ENCODE data around the gene TYW1B. TPM values are rescaled to one million over a fixed set of nuclear protein-coding genes. Genes with fewer than 3 reads are reported as not detected.
"Not testable (repeated sequence)": the region's sequence is repeated elsewhere in the genome, so short reads cannot be mapped to it uniquely, and the experiment has no call there.

The TYW1B gene
- total RNA-seq, 1 experiment from 2014 or later, result 3.0 TPM

DNA sequence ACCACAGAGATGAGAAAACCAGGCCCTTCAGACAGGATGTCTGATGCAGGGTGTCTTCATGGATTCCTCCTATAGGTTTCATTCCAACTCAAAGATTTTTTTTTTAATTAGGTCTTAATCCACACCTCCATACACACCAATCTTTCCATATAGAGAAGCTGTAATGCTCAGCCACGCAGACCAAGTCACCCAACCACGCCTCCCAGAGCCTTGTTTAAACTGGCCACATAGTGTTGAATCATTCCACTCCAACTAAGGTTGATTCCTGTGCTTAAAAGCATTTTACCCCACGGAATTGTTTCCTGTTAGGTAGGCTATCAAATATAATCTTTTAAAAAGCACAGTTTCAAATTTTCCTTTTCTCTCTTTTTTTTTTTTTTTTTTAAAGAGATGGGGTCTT lies 153.6 kb downstream of the TYW1B start:
- intact Hi-C loops (cut with micrococcal nuclease; ENCODE audit: unreplicated experiment), result no loop called here
- H3F3A ChIP-seq (ENCODE audit: insufficient read depth, low read depth), result no peaks in the 10 kb centered on the region
- H3K27ac ChIP-seq, result no peak overlapping the region
- H3K4me3 ChIP-seq, result no peak overlapping the region
- no peak for DNase-seq
- H4K20me1 ChIP-seq (ENCODE audit: insufficient read depth), result no peaks in the 10 kb centered on the region
- no peak overlapping the region for H2AFZ ChIP-seq
- H3K36me3 ChIP-seq (ENCODE audit: low read depth), result no peaks in the 10 kb centered on the region
- BruUV-seq (replicated peaks), result no TSS peak
- ChIA-PET POLR2A (ENCODE audit: unreplicated experiment) (no interaction called here), CTCF (no interaction called here)
- H3K4me2 ChIP-seq, result no peak overlapping the region
- H3K27me3 ChIP-seq (ENCODE audit: insufficient read depth, low read depth), result no peaks in the 10 kb centered on the region
- no peaks in the 10 kb centered on the region for H3K9me3 ChIP-seq (ENCODE audit: insufficient read depth, low read depth)
- H3K79me2 ChIP-seq (ENCODE audit: low read depth), result no peaks in the 10 kb centered on the region
- TF ChIP-seq CTCF (conservative IDR thresholded peaks at IDR 0.05), result no peak
- no peaks in the 10 kb centered on the region for H3K9me2 ChIP-seq (ENCODE audit: insufficient read depth)
- no peaks in the 10 kb centered on the region for H3K4me1 ChIP-seq (replicated peaks; ENCODE audit: insufficient read depth)

- H3K9me3 ChIP-seq (ENCODE audit: insufficient read depth, low read depth); BruUV-seq (replicated peaks); H3K27ac ChIP-seq; H3K4me3 ChIP-seq; H3K36me3 ChIP-seq (ENCODE audit: low read depth); H3K4me2 ChIP-seq; H3K79me2 ChIP-seq (ENCODE audit: low read depth); H3K9me2 ChIP-seq (ENCODE audit: insufficient read depth); H3K27me3 ChIP-seq (ENCODE audit: insufficient read depth, low read depth); H3F3A ChIP-seq (ENCODE audit: insufficient read depth, low read depth); H2AFZ ChIP-seq; DNase-seq; H3K4me1 ChIP-seq (replicated peaks; ENCODE audit: insufficient read depth); H4K20me1 ChIP-seq (ENCODE audit: insufficient read depth); CTCF ChIA-PET; POLR2A ChIA-PET (ENCODE audit: unreplicated experiment); intact Hi-C loops (cut with micrococcal nuclease; ENCODE audit: unreplicated experiment): not testable (repeated sequence)
These were observed 157.2 kb downstream of the TYW1B start for GRCh38 chr7:72670850-72671249.

GRCh38 chr7:72668435-72668834 lies 159.6 kb downstream of the TYW1B start:
- H3K27ac ChIP-seq; H3K4me2 ChIP-seq; H3K4me3 ChIP-seq; H4K20me1 ChIP-seq (ENCODE audit: insufficient read depth); H3K27me3 ChIP-seq (ENCODE audit: insufficient read depth, low read depth); BruUV-seq (replicated peaks); H3F3A ChIP-seq (ENCODE audit: insufficient read depth, low read depth); H3K9me3 ChIP-seq (ENCODE audit: insufficient read depth, low read depth); H3K9me2 ChIP-seq (ENCODE audit: insufficient read depth); H3K79me2 ChIP-seq (ENCODE audit: low read depth); H2AFZ ChIP-seq; intact Hi-C loops (cut with micrococcal nuclease; ENCODE audit: unreplicated experiment); H3K4me1 ChIP-seq (replicated peaks; ENCODE audit: insufficient read depth); CTCF ChIA-PET; DNase-seq; POLR2A ChIA-PET (ENCODE audit: unreplicated experiment); H3K36me3 ChIP-seq (ENCODE audit: low read depth): not testable (repeated sequence)

GRCh38 chr7:72667049-72667448 lies 161.0 kb downstream of the TYW1B start:
- H3K4me1 ChIP-seq (replicated peaks; ENCODE audit: insufficient read depth); H4K20me1 ChIP-seq (ENCODE audit: insufficient read depth); H3K36me3 ChIP-seq (ENCODE audit: low read depth); H3K27me3 ChIP-seq (ENCODE audit: insufficient read depth, low read depth); BruUV-seq (replicated peaks); H3K4me3 ChIP-seq; H3K9me2 ChIP-seq (ENCODE audit: insufficient read depth); intact Hi-C loops (cut with micrococcal nuclease; ENCODE audit: unreplicated experiment); H3K4me2 ChIP-seq; H3F3A ChIP-seq (ENCODE audit: insufficient read depth, low read depth); DNase-seq; H3K27ac ChIP-seq; H2AFZ ChIP-seq; POLR2A ChIA-PET (ENCODE audit: unreplicated experiment); CTCF ChIA-PET; H3K9me3 ChIP-seq (ENCODE audit: insufficient read depth, low read depth); H3K79me2 ChIP-seq (ENCODE audit: low read depth): not testable (repeated sequence)

GRCh38 chr7:72648574-72648973 lies 179.4 kb downstream of the TYW1B start:
- H3K4me3 ChIP-seq; H3K27me3 ChIP-seq (ENCODE audit: insufficient read depth, low read depth); H3K9me2 ChIP-seq (ENCODE audit: insufficient read depth); H2AFZ ChIP-seq; H3K27ac ChIP-seq; H3K79me2 ChIP-seq (ENCODE audit: low read depth); BruUV-seq (replicated peaks); intact Hi-C loops (cut with micrococcal nuclease; ENCODE audit: unreplicated experiment); POLR2A ChIA-PET (ENCODE audit: unreplicated experiment); DNase-seq; CTCF ChIA-PET; H4K20me1 ChIP-seq (ENCODE audit: insufficient read depth); H3K4me2 ChIP-seq; H3F3A ChIP-seq (ENCODE audit: insufficient read depth, low read depth); H3K4me1 ChIP-seq (replicated peaks; ENCODE audit: insufficient read depth); H3K36me3 ChIP-seq (ENCODE audit: low read depth); H3K9me3 ChIP-seq (ENCODE audit: insufficient read depth, low read depth): not testable (repeated sequence)

DNA sequence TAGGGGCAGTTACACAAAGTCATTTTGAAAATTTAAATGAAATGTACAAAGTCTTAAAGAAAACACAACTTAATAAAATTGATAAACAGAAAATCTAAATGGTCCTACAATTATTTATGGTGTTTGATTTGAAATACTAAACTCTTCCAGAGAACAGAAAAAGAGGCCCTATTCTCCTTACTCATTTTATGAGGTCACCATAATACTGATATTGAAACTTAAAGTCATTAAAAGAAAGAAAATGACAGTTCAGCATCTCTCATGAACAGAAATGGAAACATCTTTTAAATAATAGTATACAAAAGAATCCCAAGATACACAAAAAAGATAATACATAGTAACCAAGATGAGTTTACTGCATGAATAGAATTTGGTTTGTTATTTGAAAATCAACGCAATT lies 184.3 kb downstream of the TYW1B start:
- H3K4me2 ChIP-seq; BruUV-seq (replicated peaks); H2AFZ ChIP-seq; H3K4me1 ChIP-seq (replicated peaks; ENCODE audit: insufficient read depth); H3K27me3 ChIP-seq (ENCODE audit: insufficient read depth, low read depth); H3K9me3 ChIP-seq (ENCODE audit: insufficient read depth, low read depth); H3K4me3 ChIP-seq; H4K20me1 ChIP-seq (ENCODE audit: insufficient read depth); H3K9me2 ChIP-seq (ENCODE audit: insufficient read depth); POLR2A ChIA-PET (ENCODE audit: unreplicated experiment); intact Hi-C loops (cut with micrococcal nuclease; ENCODE audit: unreplicated experiment); H3F3A ChIP-seq (ENCODE audit: insufficient read depth, low read depth); H3K36me3 ChIP-seq (ENCODE audit: low read depth); H3K79me2 ChIP-seq (ENCODE audit: low read depth); DNase-seq; CTCF ChIA-PET; H3K27ac ChIP-seq: not testable (repeated sequence)

- H3K9me3 ChIP-seq (ENCODE audit: insufficient read depth, low read depth); H3K79me2 ChIP-seq (ENCODE audit: low read depth); H4K20me1 ChIP-seq (ENCODE audit: insufficient read depth); H3K4me1 ChIP-seq (replicated peaks; ENCODE audit: insufficient read depth); H3K27me3 ChIP-seq (ENCODE audit: insufficient read depth, low read depth); H3K27ac ChIP-seq; POLR2A ChIA-PET (ENCODE audit: unreplicated experiment); H2AFZ ChIP-seq; H3K36me3 ChIP-seq (ENCODE audit: low read depth); BruUV-seq (replicated peaks); H3K4me3 ChIP-seq; DNase-seq; H3F3A ChIP-seq (ENCODE audit: insufficient read depth, low read depth); intact Hi-C loops (cut with micrococcal nuclease; ENCODE audit: unreplicated experiment); CTCF ChIA-PET; H3K9me2 ChIP-seq (ENCODE audit: insufficient read depth); H3K4me2 ChIP-seq: not testable (repeated sequence)
These were observed 186.3 kb downstream of the TYW1B start for GRCh38 chr7:72641485-72642248.
